Measurements from ENCODE around the gene ADORA1.

Gene ADORA1

GRCh38 chr1:203199002-203199401 lies 71.5 kb downstream of the ADORA1 start:
- H3K4me3 ChIP-seq (ENCODE audit: low read depth, low read length): no peak overlapping the region
- TF ChIP-seq, protein P1, sequence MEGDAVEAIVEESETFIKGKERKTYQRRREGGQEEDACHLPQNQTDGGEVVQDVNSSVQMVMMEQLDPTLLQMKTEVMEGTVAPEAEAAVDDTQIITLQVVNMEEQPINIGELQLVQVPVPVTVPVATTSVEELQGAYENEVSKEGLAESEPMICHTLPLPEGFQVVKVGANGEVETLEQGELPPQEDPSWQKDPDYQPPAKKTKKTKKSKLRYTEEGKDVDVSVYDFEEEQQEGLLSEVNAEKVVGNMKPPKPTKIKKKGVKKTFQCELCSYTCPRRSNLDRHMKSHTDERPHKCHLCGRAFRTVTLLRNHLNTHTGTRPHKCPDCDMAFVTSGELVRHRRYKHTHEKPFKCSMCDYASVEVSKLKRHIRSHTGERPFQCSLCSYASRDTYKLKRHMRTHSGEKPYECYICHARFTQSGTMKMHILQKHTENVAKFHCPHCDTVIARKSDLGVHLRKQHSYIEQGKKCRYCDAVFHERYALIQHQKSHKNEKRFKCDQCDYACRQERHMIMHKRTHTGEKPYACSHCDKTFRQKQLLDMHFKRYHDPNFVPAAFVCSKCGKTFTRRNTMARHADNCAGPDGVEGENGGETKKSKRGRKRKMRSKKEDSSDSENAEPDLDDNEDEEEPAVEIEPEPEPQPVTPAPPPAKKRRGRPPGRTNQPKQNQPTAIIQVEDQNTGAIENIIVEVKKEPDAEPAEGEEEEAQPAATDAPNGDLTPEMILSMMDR (IDR thresholded peaks at IDR 0.05; ENCODE audit: low read depth, low read length): no peak

GRCh38 chr1:203199481-203199815 lies 71.9 kb downstream of the ADORA1 start:
- H3K4me3 ChIP-seq (ENCODE audit: low read depth, low read length): no peak overlapping the region
- TF ChIP-seq, protein P1 (IDR thresholded peaks at IDR 0.05; ENCODE audit: low read depth, low read length): no peak

- H3K4me3 ChIP-seq (ENCODE audit: low read depth, low read length): no peak overlapping the region
- TF ChIP-seq, protein P1 (IDR thresholded peaks at IDR 0.05; ENCODE audit: low read depth, low read length): no peak
Observed at GRCh38 chr1:203199816-203200571, 72.5 kb downstream of the ADORA1 start.

DNA sequence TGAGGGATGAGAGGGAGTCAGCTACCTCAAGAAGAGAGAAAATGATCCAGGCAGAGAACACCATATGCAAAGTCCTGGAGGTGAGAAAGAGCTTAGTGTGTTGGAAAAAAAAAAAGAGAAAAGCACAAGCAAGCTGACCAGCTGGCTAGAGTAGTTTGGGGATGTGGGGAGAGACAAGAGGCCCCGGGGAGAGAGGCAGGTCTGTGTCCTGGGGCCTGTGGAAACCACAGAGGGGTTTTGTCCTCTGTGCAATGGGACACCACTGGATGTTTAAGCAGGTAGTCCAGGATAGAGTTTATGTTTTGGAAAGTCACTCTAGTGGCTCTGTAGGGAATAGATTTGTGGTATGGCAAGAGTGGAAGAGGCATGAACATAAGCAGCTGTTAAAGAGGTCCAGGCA lies 73.4 kb downstream of the ADORA1 start:
- no peak overlapping the region for H3K4me3 ChIP-seq (ENCODE audit: low read depth, low read length)
- TF ChIP-seq, protein P1 (IDR thresholded peaks at IDR 0.05; ENCODE audit: low read depth, low read length): no peak

DNA sequence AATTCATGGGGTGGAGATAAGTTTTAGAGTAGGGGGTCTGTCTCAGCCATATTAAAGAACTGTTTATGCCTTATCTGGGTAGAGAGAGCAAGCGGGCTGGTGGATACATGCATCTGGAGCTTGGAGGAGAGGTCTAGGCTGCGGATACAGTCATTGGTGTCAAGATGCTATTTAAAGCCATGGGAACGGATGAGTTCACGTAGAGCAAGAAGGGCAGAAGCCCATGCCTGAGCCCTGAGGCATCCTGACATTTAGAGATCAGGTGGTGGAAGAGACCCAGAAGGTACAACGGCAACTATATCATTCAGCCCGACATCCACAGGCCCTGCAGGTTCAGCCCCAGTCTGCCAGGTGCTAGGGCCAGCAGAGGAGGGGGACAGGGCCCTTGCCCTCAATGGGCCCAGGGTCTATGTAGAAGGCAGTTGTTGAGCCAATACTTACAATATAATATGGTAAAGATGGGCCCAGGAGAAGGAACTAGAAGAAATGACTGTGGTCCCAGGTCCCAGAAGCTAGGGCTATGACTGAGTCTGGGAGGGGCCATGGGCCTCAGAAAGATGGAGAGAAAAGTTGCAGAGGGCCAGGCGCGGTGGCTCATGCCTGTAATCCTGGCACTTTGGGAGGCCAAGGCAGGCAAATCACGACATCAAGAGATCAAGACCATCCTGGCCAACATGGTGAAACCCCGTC lies 74.1 kb downstream of the ADORA1 start:
- TF ChIP-seq, protein P1 (IDR thresholded peaks at IDR 0.05; ENCODE audit: low read depth, low read length): no peak
- no peak overlapping the region for H3K4me3 ChIP-seq (ENCODE audit: low read depth, low read length)

GRCh38 chr1:203202431-203203245 lies 75.1 kb downstream of the ADORA1 start:
- TF ChIP-seq, protein P1 (IDR thresholded peaks at IDR 0.05; ENCODE audit: low read depth, low read length): no peak
- no peak overlapping the region for H3K4me3 ChIP-seq (ENCODE audit: low read depth, low read length)
